WTC11 (cell line): ENCODE results near the gene TUBB1. TPM values are rescaled to one million over a fixed set of nuclear protein-coding genes. Genes with fewer than 3 reads are reported as not detected.

Source experiments
- ATAC-seq: fragments of 200-7000 bp; cut with Tn5 transposase; 2 replicates; pipeline ENCODE4 v1.10.0; 2021; ENCODE audit warnings: mild to moderate bottlenecking, moderate library complexity
- CTCF ChIA-PET: fragments of 300-600 bp; sonication (Branson Sonifier 250); formaldehyde crosslinking; loops from one replicate; lab custom pipeline; 2021; ENCODE audit warnings: antibody characterized with exemption; lab: Charles Lee
- POLR2A ChIA-PET: fragments of 350-600 bp; sonication (Branson Sonifier 250); formaldehyde crosslinking; loops from one replicate; lab custom pipeline; 2021; ENCODE audit warnings: antibody characterized with exemption; lab: Charles Lee
- DNase-seq: peaks from one replicate; pipeline ENCODE4 v3.0.0; 2021; ENCODE audit warnings: low spot score
- H3K27ac Mint-ChIP-seq: 2 replicates; pipeline ENCODE4 v1.8.0; 2021; ENCODE audit warnings: mixed read lengths
- H3K27me3 Mint-ChIP-seq: 2 replicates; pipeline ENCODE4 v1.8.0; 2021; ENCODE audit warnings: low read depth, mild to moderate bottlenecking, moderate library complexity, mixed read lengths
- H3K36me3 Mint-ChIP-seq: 2 replicates; pipeline ENCODE4 v1.8.0; 2021; ENCODE audit warnings: mixed read lengths
- H3K4me1 Mint-ChIP-seq: 2 replicates; pipeline ENCODE4 v1.8.0; 2022; ENCODE audit warnings: mixed read lengths
- H3K4me3 Mint-ChIP-seq: 2 replicates; pipeline ENCODE4 v1.8.0; 2021; ENCODE audit warnings: mild to moderate bottlenecking, moderate library complexity, mixed read lengths
- H3K9me3 Mint-ChIP-seq: 2 replicates; pipeline ENCODE4 v1.8.0; 2021; ENCODE audit warnings: mixed read lengths
- CBFB ChIP-seq: sonication (generic); formaldehyde crosslinking; IDR thresholded peaks from 2 replicates; pipeline ENCODE4 v1.8.1; 2022; ENCODE audit warnings: mild to moderate bottlenecking, low read depth, missing genetic modification reagents
- CREB1 ChIP-seq: sonication (generic); formaldehyde crosslinking; IDR thresholded peaks from 2 replicates; pipeline ENCODE4 v1.8.0; 2023; ENCODE audit warnings: mild to moderate bottlenecking, missing genetic modification reagents
- EMX1 ChIP-seq: fragments of 250-450 bp; sonication (Bioruptor Pico); IDR thresholded peaks from 2 replicates; pipeline ENCODE4 v1.8.0; 2021; ENCODE audit warnings: mild to moderate bottlenecking
- GABPB1 ChIP-seq: sonication (generic); formaldehyde crosslinking; IDR thresholded peaks from 2 replicates; pipeline ENCODE4 v1.8.1; 2023; ENCODE audit warnings: mild to moderate bottlenecking, missing genetic modification reagents
- MXD4 ChIP-seq: fragments of 250-450 bp; sonication (Bioruptor Pico); IDR thresholded peaks from 2 replicates; pipeline ENCODE4 v1.8.0; 2021; ENCODE audit warnings: mild to moderate bottlenecking, moderate library complexity, borderline replicate concordance
- RORB ChIP-seq: fragments of 250-450 bp; sonication (Bioruptor Pico); IDR thresholded peaks from 2 replicates; pipeline ENCODE4 v1.9.0; 2021; ENCODE audit warnings: mild to moderate bottlenecking
- SOX15 ChIP-seq: fragments of 250-450 bp; sonication (Bioruptor Pico); IDR thresholded peaks from 2 replicates; pipeline ENCODE4 v1.9.0; 2021; ENCODE audit warnings: mild to moderate bottlenecking
- SP1 ChIP-seq: sonication (generic); formaldehyde crosslinking; conservative IDR thresholded peaks from 2 replicates; pipeline ENCODE4 v1.8.1; 2022; ENCODE audit warnings: missing genetic modification reagents
- TCF7 ChIP-seq: sonication (generic); formaldehyde crosslinking; IDR thresholded peaks from 2 replicates; pipeline ENCODE4 v1.8.0; 2022; ENCODE audit warnings: mild to moderate bottlenecking, low read depth, missing genetic modification reagents, moderate library complexity
- TEAD1 ChIP-seq: sonication (generic); formaldehyde crosslinking; IDR thresholded peaks from 2 replicates; pipeline ENCODE4 v1.8.0; 2022; ENCODE audit warnings: mild to moderate bottlenecking, missing genetic modification reagents
- TEAD4 ChIP-seq: sonication (generic); formaldehyde crosslinking; IDR thresholded peaks from 2 replicates; pipeline ENCODE4 v1.8.0; 2022; ENCODE audit warnings: mild to moderate bottlenecking, missing genetic modification reagents
- ZNF219 ChIP-seq: sonication (generic); formaldehyde crosslinking; IDR thresholded peaks from 2 replicates; pipeline ENCODE4 v1.8.0; 2023; ENCODE audit warnings: missing genetic modification reagents, mild to moderate bottlenecking, borderline replicate concordance
- ZNF263 ChIP-seq: sonication (generic); formaldehyde crosslinking; IDR thresholded peaks from 2 replicates; pipeline ENCODE4 v1.8.1; 2022; ENCODE audit warnings: low read depth, mild to moderate bottlenecking, moderate library complexity, missing genetic modification reagents
- total RNA-seq: library from RNA; stranded (reverse); gene quantifications from 3 replicates; pipeline ENCODE4 v1.2.3, GENCODE V29; 2021
- TF ChIP-seq, protein P1 (sequence below): sonication (generic); formaldehyde crosslinking; IDR thresholded peaks from 2 replicates; pipeline ENCODE4 v1.8.0; 2022; ENCODE audit warnings: mild to moderate bottlenecking, missing genetic modification reagents
- TF ChIP-seq, protein P2 (sequence below): sonication (generic); formaldehyde crosslinking; IDR thresholded peaks from 2 replicates; pipeline ENCODE4 v1.8.1; 2022; ENCODE audit warnings: missing genetic modification reagents, borderline replicate concordance
- TF ChIP-seq, protein P3 (sequence below): sonication (generic); formaldehyde crosslinking; IDR thresholded peaks from 2 replicates; pipeline ENCODE4 v1.8.1; 2023; ENCODE audit warnings: mild to moderate bottlenecking, moderate library complexity, missing genetic modification reagents
- TF ChIP-seq, protein P4 (sequence below): sonication (generic); formaldehyde crosslinking; IDR thresholded peaks from 2 replicates; pipeline ENCODE4 v1.8.1; 2023; ENCODE audit warnings: mild to moderate bottlenecking, missing genetic modification reagents
- TF ChIP-seq, protein P5 (sequence below): sonication (generic); formaldehyde crosslinking; IDR thresholded peaks from 2 replicates; pipeline ENCODE4 v1.8.1; 2023; ENCODE audit warnings: mild to moderate bottlenecking, missing genetic modification reagents, moderate library complexity
- TF ChIP-seq, protein P6 (sequence below): fragments of 250-450 bp; sonication (Bioruptor Pico); IDR thresholded peaks from 2 replicates; pipeline ENCODE4 v1.8.0; 2021; ENCODE audit warnings: mild to moderate bottlenecking
- TF ChIP-seq, protein P7 (sequence below): sonication (generic); formaldehyde crosslinking; IDR thresholded peaks from 2 replicates; pipeline ENCODE4 v1.8.1; 2023; ENCODE audit warnings: mild to moderate bottlenecking, missing genetic modification reagents, moderate library complexity
- TF ChIP-seq, protein P8 (sequence below): sonication (generic); formaldehyde crosslinking; IDR thresholded peaks from 2 replicates; pipeline ENCODE4 v1.8.0; 2023; ENCODE audit warnings: mild to moderate bottlenecking, missing genetic modification reagents

Gene TUBB1
- total RNA-seq, 1 experiment from 2014 or later = not detected

DNA sequence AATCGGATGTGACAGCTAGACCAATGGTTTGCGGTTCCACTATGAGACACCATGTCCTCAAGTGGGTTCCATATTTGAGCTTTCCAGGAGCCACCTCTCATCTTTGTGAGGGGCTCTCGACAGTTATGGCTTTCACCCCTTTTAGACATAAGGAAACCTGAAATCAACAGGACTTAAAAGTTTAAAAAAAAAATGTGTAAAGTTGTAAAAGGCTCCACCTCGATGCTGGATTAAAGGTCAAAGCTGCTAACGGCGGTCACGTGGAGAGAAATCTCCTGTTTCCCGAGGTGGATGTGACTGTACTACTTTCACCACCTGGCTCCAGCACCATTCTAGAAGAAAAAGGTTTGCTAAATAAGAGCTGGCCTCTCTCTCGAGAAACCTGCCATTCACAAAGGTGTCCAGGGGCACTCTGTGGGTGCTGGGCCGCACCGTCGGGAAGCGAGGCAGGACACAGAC, 12.4 kb downstream of the TUBB1 start (continued):
- no peak for TF ChIP-seq TEAD4 (CRISPR knock-in tag)
- TF ChIP-seq, all 79 proteins: peak for 0

DNA sequence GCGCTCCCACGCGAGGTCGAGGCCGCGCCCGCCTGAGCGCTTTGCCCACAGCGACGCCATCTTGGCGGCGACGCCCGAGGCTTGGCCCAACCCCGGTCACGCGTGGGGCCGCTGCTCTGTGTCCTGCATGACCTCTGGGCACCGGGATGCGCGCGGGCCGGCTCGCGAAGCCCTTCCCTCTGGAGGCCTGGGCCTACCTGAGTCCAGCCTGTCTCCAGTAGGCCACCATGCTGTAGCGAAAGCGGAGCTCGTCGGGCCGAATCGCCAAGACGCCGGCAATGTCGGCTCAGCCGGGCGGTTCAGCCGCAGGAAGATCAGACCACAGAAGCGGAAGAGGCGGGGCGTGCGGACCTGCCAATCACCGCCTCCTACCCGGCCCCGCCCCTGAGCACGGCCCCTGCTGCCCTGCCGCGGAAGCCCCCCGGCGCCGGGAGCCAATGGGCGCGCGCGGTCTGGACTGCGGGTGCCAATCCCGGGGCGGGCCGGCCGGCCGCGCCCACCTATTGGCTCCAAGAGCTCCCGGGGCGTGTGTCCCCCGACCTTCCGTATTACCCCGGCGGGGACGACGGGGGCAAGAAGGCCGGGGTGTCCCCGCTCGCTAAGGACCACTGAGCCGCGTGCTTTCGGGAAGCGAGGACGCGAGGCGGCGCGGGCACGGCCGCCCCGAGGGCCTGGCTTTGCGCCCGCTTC, 12.9 kb downstream of the TUBB1 start, which contains the start of gene ATP5F1E:
TSS of gene ATP5F1E (minus strand) at position 313 of the 690 bp plus-strand sequence. CDS start at position 229, 84 bp downstream.
- CTCF ChIA-PET = interaction anchor here (0.7 to 1.5 kb wide), 16 partner anchors 18 to 483 kb away, joined by 3 to 10 read pairs (median 3); no protein-coding TSS in a partner anchor
- TF ChIP-seq EMX1 (CRISPR knock-in tag) = peak; percentile 62; the same call in 1 of the 2 replicates
- peak; percentile 97 for TF ChIP-seq SP1 (CRISPR knock-in tag)
- TF ChIP-seq, protein P1, sequence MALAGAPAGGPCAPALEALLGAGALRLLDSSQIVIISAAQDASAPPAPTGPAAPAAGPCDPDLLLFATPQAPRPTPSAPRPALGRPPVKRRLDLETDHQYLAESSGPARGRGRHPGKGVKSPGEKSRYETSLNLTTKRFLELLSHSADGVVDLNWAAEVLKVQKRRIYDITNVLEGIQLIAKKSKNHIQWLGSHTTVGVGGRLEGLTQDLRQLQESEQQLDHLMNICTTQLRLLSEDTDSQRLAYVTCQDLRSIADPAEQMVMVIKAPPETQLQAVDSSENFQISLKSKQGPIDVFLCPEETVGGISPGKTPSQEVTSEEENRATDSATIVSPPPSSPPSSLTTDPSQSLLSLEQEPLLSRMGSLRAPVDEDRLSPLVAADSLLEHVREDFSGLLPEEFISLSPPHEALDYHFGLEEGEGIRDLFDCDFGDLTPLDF (CRISPR knock-in tag) = 0 out of 2 replicates have a peak, but pooled peaks have one; percentile 32
- TF ChIP-seq, protein P2, sequence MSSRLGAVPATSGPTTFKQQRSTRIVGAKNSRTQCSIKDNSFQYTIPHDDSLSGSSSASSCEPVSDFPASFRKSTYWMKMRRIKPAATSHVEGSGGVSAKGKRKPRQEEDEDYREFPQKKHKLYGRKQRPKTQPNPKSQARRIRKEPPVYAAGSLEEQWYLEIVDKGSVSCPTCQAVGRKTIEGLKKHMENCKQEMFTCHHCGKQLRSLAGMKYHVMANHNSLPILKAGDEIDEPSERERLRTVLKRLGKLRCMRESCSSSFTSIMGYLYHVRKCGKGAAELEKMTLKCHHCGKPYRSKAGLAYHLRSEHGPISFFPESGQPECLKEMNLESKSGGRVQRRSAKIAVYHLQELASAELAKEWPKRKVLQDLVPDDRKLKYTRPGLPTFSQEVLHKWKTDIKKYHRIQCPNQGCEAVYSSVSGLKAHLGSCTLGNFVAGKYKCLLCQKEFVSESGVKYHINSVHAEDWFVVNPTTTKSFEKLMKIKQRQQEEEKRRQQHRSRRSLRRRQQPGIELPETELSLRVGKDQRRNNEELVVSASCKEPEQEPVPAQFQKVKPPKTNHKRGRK (CRISPR knock-in tag) = no peak
- TF ChIP-seq CREB1 = 0 out of 2 replicates have a peak, but pooled peaks have one; percentile 68
- TF ChIP-seq, protein P3, sequence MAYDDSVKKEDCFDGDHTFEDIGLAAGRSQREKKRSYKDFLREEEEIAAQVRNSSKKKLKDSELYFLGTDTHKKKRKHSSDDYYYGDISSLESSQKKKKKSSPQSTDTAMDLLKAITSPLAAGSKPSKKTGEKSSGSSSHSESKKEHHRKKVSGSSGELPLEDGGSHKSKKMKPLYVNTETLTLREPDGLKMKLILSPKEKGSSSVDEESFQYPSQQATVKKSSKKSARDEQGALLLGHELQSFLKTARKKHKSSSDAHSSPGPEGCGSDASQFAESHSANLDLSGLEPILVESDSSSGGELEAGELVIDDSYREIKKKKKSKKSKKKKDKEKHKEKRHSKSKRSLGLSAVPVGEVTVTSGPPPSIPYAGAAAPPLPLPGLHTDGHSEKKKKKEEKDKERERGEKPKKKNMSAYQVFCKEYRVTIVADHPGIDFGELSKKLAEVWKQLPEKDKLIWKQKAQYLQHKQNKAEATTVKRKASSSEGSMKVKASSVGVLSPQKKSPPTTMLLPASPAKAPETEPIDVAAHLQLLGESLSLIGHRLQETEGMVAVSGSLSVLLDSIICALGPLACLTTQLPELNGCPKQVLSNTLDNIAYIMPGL (CRISPR knock-in tag) = peak; percentile 71; the same call in 1 of the 2 replicates
- no peak for TF ChIP-seq CBFB (CRISPR knock-in tag)
- no peak for TF ChIP-seq ZNF263
- no peak for TF ChIP-seq SOX15 (CRISPR knock-in tag)
- TF ChIP-seq, protein P4, sequence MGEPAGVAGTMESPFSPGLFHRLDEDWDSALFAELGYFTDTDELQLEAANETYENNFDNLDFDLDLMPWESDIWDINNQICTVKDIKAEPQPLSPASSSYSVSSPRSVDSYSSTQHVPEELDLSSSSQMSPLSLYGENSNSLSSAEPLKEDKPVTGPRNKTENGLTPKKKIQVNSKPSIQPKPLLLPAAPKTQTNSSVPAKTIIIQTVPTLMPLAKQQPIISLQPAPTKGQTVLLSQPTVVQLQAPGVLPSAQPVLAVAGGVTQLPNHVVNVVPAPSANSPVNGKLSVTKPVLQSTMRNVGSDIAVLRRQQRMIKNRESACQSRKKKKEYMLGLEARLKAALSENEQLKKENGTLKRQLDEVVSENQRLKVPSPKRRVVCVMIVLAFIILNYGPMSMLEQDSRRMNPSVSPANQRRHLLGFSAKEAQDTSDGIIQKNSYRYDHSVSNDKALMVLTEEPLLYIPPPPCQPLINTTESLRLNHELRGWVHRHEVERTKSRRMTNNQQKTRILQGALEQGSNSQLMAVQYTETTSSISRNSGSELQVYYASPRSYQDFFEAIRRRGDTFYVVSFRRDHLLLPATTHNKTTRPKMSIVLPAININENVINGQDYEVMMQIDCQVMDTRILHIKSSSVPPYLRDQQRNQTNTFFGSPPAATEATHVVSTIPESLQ (CRISPR knock-in tag) = peak; percentile 10; the same call in 1 of the 2 replicates
- 0 out of 2 replicates have a peak, but pooled peaks have one; percentile 16 for TF ChIP-seq TEAD1 (CRISPR knock-in tag)
- TF ChIP-seq TCF7 (CRISPR knock-in tag) = peak; percentile 66; the same call in 1 of the 2 replicates
- TF ChIP-seq ZNF219 (CRISPR knock-in tag) = no peak
- TF ChIP-seq, protein P5, sequence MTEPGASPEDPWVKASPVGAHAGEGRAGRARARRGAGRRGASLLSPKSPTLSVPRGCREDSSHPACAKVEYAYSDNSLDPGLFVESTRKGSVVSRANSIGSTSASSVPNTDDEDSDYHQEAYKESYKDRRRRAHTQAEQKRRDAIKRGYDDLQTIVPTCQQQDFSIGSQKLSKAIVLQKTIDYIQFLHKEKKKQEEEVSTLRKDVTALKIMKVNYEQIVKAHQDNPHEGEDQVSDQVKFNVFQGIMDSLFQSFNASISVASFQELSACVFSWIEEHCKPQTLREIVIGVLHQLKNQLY (CRISPR knock-in tag) = no peak
- TF ChIP-seq GABPB1 = peak; percentile 78
- TF ChIP-seq MXD4 = no peak
- no peak for TF ChIP-seq RORB
- TF ChIP-seq, protein P6, sequence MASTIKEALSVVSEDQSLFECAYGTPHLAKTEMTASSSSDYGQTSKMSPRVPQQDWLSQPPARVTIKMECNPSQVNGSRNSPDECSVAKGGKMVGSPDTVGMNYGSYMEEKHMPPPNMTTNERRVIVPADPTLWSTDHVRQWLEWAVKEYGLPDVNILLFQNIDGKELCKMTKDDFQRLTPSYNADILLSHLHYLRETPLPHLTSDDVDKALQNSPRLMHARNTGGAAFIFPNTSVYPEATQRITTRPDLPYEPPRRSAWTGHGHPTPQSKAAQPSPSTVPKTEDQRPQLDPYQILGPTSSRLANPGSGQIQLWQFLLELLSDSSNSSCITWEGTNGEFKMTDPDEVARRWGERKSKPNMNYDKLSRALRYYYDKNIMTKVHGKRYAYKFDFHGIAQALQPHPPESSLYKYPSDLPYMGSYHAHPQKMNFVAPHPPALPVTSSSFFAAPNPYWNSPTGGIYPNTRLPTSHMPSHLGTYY = no peak
- TF ChIP-seq, protein P7, sequence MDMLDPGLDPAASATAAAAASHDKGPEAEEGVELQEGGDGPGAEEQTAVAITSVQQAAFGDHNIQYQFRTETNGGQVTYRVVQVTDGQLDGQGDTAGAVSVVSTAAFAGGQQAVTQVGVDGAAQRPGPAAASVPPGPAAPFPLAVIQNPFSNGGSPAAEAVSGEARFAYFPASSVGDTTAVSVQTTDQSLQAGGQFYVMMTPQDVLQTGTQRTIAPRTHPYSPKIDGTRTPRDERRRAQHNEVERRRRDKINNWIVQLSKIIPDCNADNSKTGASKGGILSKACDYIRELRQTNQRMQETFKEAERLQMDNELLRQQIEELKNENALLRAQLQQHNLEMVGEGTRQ (CRISPR knock-in tag) = no peak
- TF ChIP-seq, protein P8, sequence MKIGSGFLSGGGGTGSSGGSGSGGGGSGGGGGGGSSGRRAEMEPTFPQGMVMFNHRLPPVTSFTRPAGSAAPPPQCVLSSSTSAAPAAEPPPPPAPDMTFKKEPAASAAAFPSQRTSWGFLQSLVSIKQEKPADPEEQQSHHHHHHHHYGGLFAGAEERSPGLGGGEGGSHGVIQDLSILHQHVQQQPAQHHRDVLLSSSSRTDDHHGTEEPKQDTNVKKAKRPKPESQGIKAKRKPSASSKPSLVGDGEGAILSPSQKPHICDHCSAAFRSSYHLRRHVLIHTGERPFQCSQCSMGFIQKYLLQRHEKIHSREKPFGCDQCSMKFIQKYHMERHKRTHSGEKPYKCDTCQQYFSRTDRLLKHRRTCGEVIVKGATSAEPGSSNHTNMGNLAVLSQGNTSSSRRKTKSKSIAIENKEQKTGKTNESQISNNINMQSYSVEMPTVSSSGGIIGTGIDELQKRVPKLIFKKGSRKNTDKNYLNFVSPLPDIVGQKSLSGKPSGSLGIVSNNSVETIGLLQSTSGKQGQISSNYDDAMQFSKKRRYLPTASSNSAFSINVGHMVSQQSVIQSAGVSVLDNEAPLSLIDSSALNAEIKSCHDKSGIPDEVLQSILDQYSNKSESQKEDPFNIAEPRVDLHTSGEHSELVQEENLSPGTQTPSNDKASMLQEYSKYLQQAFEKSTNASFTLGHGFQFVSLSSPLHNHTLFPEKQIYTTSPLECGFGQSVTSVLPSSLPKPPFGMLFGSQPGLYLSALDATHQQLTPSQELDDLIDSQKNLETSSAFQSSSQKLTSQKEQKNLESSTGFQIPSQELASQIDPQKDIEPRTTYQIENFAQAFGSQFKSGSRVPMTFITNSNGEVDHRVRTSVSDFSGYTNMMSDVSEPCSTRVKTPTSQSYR = no peak

More for the DNA sequence above, 12.9 kb downstream of the TUBB1 start, which contains the start of gene ATP5F1E:
- Mint-ChIP-seq H3K36me3 (peaks cover 71% of the 10 kb centered on the region), H3K9me3 (no peaks in the 10 kb centered on the region), H3K27ac (peak within 1 kb of the TSS; percentile 88), H3K4me1 (peaks cover 28% of the 10 kb centered on the region), H3K27me3 (peaks cover 47% of the 10 kb centered on the region), H3K4me3 (peak within 1 kb of the TSS; percentile 88)
- POLR2A ChIA-PET = interaction anchor here (0.6 to 1.2 kb wide), 6 partner anchors 9 to 483 kb away, joined by 3 to 5 read pairs (median 4); partner anchors contain the start of gene PRELID3B
- ATAC-seq (peak; percentile 99), DNase-seq (peak; percentile 95)
